Spleen (tissue), 7 donors: ENCODE measurements around the gene ZNF205.

Experiments
- CTCF ChIP-seq, 11 experiments: fragments of 200-600 bp in 7 of 11; fragments of 450-650 bp in 4 of 11; sonication (generic) in 4 of 11; IDR thresholded peaks in 8 of 11; conservative IDR thresholded peaks in 3 of 11; 1 replicate in 7 of 11; 2 replicates in 4 of 11; pipeline versions ENCODE4 v1.4.0 to v1.8.0; 2016 to 2021; ENCODE audit warnings: antibody characterized with exemption in 11 of 11, inconsistent platforms in 4 of 11, mild to moderate bottlenecking in 1 of 11
- POLR2A ChIP-seq, 3 donors: fragments of 450-650 bp; IDR thresholded peaks; one replicate each; pipeline ENCODE4 v1.5.1; 2017; ENCODE audit warnings: antibody characterized with exemption in 3 of 3, mild to moderate bottlenecking in 1 of 3
- POLR2AphosphoS5 ChIP-seq, 3 donors: sonication (generic); formaldehyde crosslinking; IDR thresholded peaks; one replicate each; pipeline ENCODE4 v1.5.1; 2017; ENCODE audit warnings: antibody characterized with exemption in 3 of 3
- donor health status: DM: no; HTN: no; CAD: no; lungs with moderate emphysema.
- donor health status: DM: no; HTN: no; CAD: no.
- donor health status: DM: no; HTN: no; CAD: no.

- TF ChIP-seq CTCF (IDR thresholded peaks at IDR 0.05 in 8 of 11, conservative IDR thresholded peaks at IDR 0.05 in 3 of 11) (no peak), POLR2AphosphoS5 (IDR thresholded peaks at IDR 0.05) (peak; percentile 32 to 61 (median 54)), POLR2A (IDR thresholded peaks at IDR 0.05) (no peak)
These were observed at the start of gene ZNF205 for GRCh38 chr16:3112058-3112880.
